NCI-H748 (cell line): ENCODE results near the gene EEA1.

Source experiments
- DNase-seq: peaks from one replicate; lab custom pipeline; 2025; ENCODE audit not compliant: unreplicated experiment; lab: John Stamatoyannopoulos, UW

EEA1 gene

DNA sequence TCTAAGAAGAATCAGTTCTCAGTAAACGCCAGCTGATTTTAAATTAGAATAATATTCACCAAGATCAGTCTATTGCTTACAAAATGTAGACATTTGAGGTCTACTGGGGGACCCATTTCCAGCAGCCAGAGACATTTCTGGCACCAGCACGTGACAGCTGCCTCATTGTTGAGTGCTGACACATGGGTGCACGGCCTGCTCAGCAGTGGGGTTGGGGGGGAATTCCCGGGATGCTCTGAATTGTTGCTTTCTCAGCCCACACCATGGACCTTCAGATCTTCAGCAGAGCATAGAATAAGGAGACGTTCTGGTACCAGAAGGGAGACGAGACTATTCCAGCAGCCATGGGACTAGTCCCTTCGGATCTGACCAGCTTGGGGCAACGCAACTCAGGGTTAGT lies 208.0 kb downstream of the EEA1 start:
- DNase-seq = no peak
